ENCODE data around the gene LGALS8.
A peak's percentile ranks its signal among the peaks of the same experiment; 100 is the strongest.

LGALS8 gene

DNA sequence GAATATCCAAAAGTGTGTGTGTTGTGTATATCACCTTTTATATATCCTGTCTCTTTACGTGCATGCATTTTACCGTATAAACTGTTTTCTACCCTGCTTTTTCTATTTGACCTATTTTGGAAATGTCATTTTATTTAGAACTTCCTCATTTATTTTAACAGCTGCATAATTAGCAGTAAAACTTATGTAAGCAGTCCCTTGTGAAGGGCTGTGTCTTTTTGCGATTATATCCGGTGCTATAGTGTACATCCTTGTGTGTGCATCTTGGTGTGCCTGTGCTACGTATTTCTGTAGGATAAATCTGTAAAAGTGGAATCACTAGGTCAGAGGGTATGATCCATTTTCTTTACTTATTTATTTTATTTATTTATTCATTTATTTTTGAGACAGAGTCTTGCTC, 7.2 kb downstream of the LGALS8 start:
- H3K4me3 ChIP-seq (ENCODE audit: low read length, poor library complexity, severe bottlenecking), result no peak overlapping the region
- no peaks in the 10 kb centered on the region for H4K20me1 ChIP-seq (ENCODE audit: insufficient read depth, low read length, poor library complexity, severe bottlenecking)
- TF ChIP-seq, protein P1, sequence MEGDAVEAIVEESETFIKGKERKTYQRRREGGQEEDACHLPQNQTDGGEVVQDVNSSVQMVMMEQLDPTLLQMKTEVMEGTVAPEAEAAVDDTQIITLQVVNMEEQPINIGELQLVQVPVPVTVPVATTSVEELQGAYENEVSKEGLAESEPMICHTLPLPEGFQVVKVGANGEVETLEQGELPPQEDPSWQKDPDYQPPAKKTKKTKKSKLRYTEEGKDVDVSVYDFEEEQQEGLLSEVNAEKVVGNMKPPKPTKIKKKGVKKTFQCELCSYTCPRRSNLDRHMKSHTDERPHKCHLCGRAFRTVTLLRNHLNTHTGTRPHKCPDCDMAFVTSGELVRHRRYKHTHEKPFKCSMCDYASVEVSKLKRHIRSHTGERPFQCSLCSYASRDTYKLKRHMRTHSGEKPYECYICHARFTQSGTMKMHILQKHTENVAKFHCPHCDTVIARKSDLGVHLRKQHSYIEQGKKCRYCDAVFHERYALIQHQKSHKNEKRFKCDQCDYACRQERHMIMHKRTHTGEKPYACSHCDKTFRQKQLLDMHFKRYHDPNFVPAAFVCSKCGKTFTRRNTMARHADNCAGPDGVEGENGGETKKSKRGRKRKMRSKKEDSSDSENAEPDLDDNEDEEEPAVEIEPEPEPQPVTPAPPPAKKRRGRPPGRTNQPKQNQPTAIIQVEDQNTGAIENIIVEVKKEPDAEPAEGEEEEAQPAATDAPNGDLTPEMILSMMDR (conservative IDR thresholded peaks at IDR 0.05; ENCODE audit: low read length), result no peak
- no peak for TF ChIP-seq EZH2phosphoT487 (IDR thresholded peaks at IDR 0.05; ENCODE audit: borderline replicate concordance)
- peaks cover 6% of the 10 kb centered on the region; the same call in 1 of the 2 replicates for H3K36me3 ChIP-seq (ENCODE audit: insufficient read depth, low read length)
- H2AFZ ChIP-seq (ENCODE audit: low read length), result no peak overlapping the region
- H3K79me2 ChIP-seq (ENCODE audit: insufficient read depth, low read length), result peaks cover 8% of the 10 kb centered on the region; the same call in 1 of the 2 replicates
- no peak overlapping the region for H3K9ac ChIP-seq (ENCODE audit: low read depth, low read length, poor library complexity, severe bottlenecking)
- H3K4me1 ChIP-seq (ENCODE audit: insufficient read depth, low read length, poor library complexity, severe bottlenecking), result no peaks in the 10 kb centered on the region
- peak overlapping the region; percentile 11 for H3K4me2 ChIP-seq (ENCODE audit: low read depth, low read length, poor library complexity, severe bottlenecking)
- H3K9me2 ChIP-seq (replicated peaks; ENCODE audit: low read depth, low read length), result no peaks in the 10 kb centered on the region
- no peaks in the 10 kb centered on the region for H3K27me3 ChIP-seq (ENCODE audit: insufficient read depth, low read length, poor library complexity, severe bottlenecking)
- H3K9me3 ChIP-seq (ENCODE audit: insufficient read depth, low read depth, low read length), result no peaks in the 10 kb centered on the region
- no peaks in the 10 kb centered on the region for H3F3A ChIP-seq (ENCODE audit: low read depth)

DNA sequence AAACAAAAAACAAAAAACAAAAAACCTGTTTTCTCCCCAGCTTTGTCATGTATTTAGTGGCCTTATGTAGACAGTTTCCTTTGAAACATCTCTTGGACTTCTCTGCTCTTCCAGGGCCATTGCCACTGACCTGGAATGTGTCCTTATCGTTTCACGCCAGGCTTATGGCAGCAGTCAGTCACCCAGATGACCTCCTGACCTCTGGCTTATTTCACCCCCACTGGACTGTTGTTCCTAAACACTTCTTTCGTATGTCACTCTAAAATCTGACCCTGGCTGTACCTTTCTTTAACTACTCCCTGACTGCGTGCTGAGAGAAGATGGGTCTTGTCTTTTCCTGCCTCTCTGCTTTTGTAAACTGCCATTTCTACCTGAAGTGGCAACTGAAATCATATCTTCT, 9.1 kb downstream of the LGALS8 start:
- Histone ChIP-seq H3K4me1 (ENCODE audit: insufficient read depth, low read length, poor library complexity, severe bottlenecking) (no peaks in the 10 kb centered on the region), H3K9me2 (replicated peaks; ENCODE audit: low read depth, low read length) (no peaks in the 10 kb centered on the region), H3K9me3 (ENCODE audit: insufficient read depth, low read depth, low read length) (no peaks in the 10 kb centered on the region), H3K36me3 (ENCODE audit: insufficient read depth, low read length) (no peaks in the 10 kb centered on the region; the same call in 1 of the 2 replicates), H2AFZ (ENCODE audit: low read length) (no peak overlapping the region), H3K9ac (ENCODE audit: low read depth, low read length, poor library complexity, severe bottlenecking) (no peak overlapping the region), H3K4me2 (ENCODE audit: low read depth, low read length, poor library complexity, severe bottlenecking) (no peak overlapping the region), H3F3A (ENCODE audit: low read depth) (no peaks in the 10 kb centered on the region), H3K79me2 (ENCODE audit: insufficient read depth, low read length) (peaks cover 6% of the 10 kb centered on the region; the same call in 1 of the 2 replicates), H4K20me1 (ENCODE audit: insufficient read depth, low read length, poor library complexity, severe bottlenecking) (no peaks in the 10 kb centered on the region), H3K4me3 (ENCODE audit: low read length, poor library complexity, severe bottlenecking) (no peak overlapping the region), H3K27me3 (ENCODE audit: insufficient read depth, low read length, poor library complexity, severe bottlenecking) (no peaks in the 10 kb centered on the region)
- TF ChIP-seq, protein P1 (conservative IDR thresholded peaks at IDR 0.05; ENCODE audit: low read length), result no peak
- no peak for TF ChIP-seq EZH2phosphoT487 (IDR thresholded peaks at IDR 0.05; ENCODE audit: borderline replicate concordance)

DNA sequence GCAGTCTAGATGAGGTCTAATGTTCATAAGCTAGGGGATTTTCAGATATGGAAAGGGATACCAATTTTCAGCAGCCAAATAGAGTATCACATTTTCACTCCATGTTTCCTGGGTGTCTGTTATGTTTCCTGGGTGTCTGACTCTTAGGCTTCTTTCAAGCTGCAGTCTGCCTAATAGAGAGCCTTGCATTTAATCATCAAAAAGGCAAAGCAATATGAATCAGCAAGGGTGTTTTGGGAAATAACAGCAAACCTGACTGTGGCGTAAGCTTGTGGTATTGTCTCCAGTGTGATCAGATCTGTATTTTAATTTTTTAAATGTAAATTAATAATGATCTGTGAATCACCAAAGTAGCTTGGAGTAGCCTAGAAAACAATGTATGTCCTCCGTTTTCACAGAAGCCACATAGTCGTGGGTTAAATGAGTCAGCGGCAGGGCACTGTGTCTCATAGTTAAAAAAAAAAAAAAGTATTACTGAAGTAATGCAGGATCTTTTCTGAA, 10.4 kb downstream of the LGALS8 start:
- no peak overlapping the region for H3K4me3 ChIP-seq (ENCODE audit: low read length, poor library complexity, severe bottlenecking)
- peaks cover 6% of the 10 kb centered on the region; the same call in 1 of the 2 replicates for H3K79me2 ChIP-seq (ENCODE audit: insufficient read depth, low read length)
- peaks cover 13% of the 10 kb centered on the region; the same call in 1 of the 2 replicates for H3K36me3 ChIP-seq (ENCODE audit: insufficient read depth, low read length)
- H3K9me2 ChIP-seq (replicated peaks; ENCODE audit: low read depth, low read length), result no peaks in the 10 kb centered on the region
- no peaks in the 10 kb centered on the region for H3K4me1 ChIP-seq (ENCODE audit: insufficient read depth, low read length, poor library complexity, severe bottlenecking)
- H4K20me1 ChIP-seq (ENCODE audit: insufficient read depth, low read length, poor library complexity, severe bottlenecking), result no peaks in the 10 kb centered on the region
- no peak overlapping the region for H3K4me2 ChIP-seq (ENCODE audit: low read depth, low read length, poor library complexity, severe bottlenecking)
- no peak for TF ChIP-seq EZH2phosphoT487 (IDR thresholded peaks at IDR 0.05; ENCODE audit: borderline replicate concordance)
- TF ChIP-seq, protein P1 (conservative IDR thresholded peaks at IDR 0.05; ENCODE audit: low read length), result no peak
- H3F3A ChIP-seq (ENCODE audit: low read depth), result no peaks in the 10 kb centered on the region
- no peaks in the 10 kb centered on the region for H3K27me3 ChIP-seq (ENCODE audit: insufficient read depth, low read length, poor library complexity, severe bottlenecking)
- H3K9me3 ChIP-seq (ENCODE audit: insufficient read depth, low read depth, low read length), result no peaks in the 10 kb centered on the region
- no peak overlapping the region for H3K9ac ChIP-seq (ENCODE audit: low read depth, low read length, poor library complexity, severe bottlenecking)
- H2AFZ ChIP-seq (ENCODE audit: low read length), result no peak overlapping the region

Data from Loucy (cell line).